RPMI8226 (cell line): Measurements from ENCODE around the gene TM6SF1.
"Not testable (repeated sequence)": the region's sequence is repeated elsewhere in the genome, so short reads cannot be mapped to it uniquely, and the experiment has no call there.

ENCODE experiments used
- DNase-seq: peaks from one replicate; pipeline ENCODE4 v3.0.0-alpha.2; 2015

The TM6SF1 gene

GRCh38 chr15:83090465-83090864 is 17.0 kb upstream of the TM6SF1 start:
- DNase-seq = no peak

GRCh38 chr15:83091965-83092308 is 15.5 kb upstream of the TM6SF1 start:
- DNase-seq = not testable (repeated sequence)

- DNase-seq = no peak
Observed at GRCh38 chr15:83092309-83092976, 15.0 kb upstream of the TM6SF1 start.

- DNase-seq = no peak
Observed at GRCh38 chr15:83094583-83094982, 12.9 kb upstream of the TM6SF1 start.

- DNase-seq = no peak
Observed at GRCh38 chr15:83098079-83098478, 9.4 kb upstream of the TM6SF1 start.

GRCh38 chr15:83099290-83099689 is 8.2 kb upstream of the TM6SF1 start:
- DNase-seq = no peak

GRCh38 chr15:83100097-83100646 is 7.3 kb upstream of the TM6SF1 start:
- no peak for DNase-seq

GRCh38 chr15:83102346-83102745 is 5.1 kb upstream of the TM6SF1 start:
- DNase-seq = no peak

- DNase-seq = no peak
Observed at GRCh38 chr15:83104141-83104540, 3.3 kb upstream of the TM6SF1 start.

- no peak for DNase-seq
Observed at GRCh38 chr15:83105440-83105839, 2.0 kb upstream of the TM6SF1 start.

- no peak for DNase-seq
Observed at GRCh38 chr15:83107841-83108181, 366 bp downstream of the TM6SF1 start.

GRCh38 chr15:83108266-83109219 is 1.1 kb downstream of the TM6SF1 start:
- DNase-seq = peak; percentile 54

- no peak for DNase-seq
Observed at GRCh38 chr15:83109532-83109931, 2.1 kb downstream of the TM6SF1 start.

GRCh38 chr15:83110381-83110780 is 2.9 kb downstream of the TM6SF1 start:
- no peak for DNase-seq

- no peak for DNase-seq
Observed at GRCh38 chr15:83111149-83111548, 3.7 kb downstream of the TM6SF1 start.

GRCh38 chr15:83112233-83112955 is 4.9 kb downstream of the TM6SF1 start:
- DNase-seq = no peak

- no peak for DNase-seq
Observed at GRCh38 chr15:83112956-83113299, 5.5 kb downstream of the TM6SF1 start.

- DNase-seq = no peak
Observed at GRCh38 chr15:83113881-83114674, 6.6 kb downstream of the TM6SF1 start.

GRCh38 chr15:83114856-83115255 is 7.4 kb downstream of the TM6SF1 start:
- DNase-seq = no peak

GRCh38 chr15:83115410-83115809 is 8.0 kb downstream of the TM6SF1 start:
- no peak for DNase-seq

GRCh38 chr15:83115831-83116565 is 8.6 kb downstream of the TM6SF1 start:
- DNase-seq = no peak

GRCh38 chr15:83118291-83118827 is 10.9 kb downstream of the TM6SF1 start:
- no peak for DNase-seq
